ENCODE results near the gene CEMP1.

- TF ChIP-seq POLR2A (IDR thresholded peaks at IDR 0.05), result no peak
- TF ChIP-seq, protein P1, sequence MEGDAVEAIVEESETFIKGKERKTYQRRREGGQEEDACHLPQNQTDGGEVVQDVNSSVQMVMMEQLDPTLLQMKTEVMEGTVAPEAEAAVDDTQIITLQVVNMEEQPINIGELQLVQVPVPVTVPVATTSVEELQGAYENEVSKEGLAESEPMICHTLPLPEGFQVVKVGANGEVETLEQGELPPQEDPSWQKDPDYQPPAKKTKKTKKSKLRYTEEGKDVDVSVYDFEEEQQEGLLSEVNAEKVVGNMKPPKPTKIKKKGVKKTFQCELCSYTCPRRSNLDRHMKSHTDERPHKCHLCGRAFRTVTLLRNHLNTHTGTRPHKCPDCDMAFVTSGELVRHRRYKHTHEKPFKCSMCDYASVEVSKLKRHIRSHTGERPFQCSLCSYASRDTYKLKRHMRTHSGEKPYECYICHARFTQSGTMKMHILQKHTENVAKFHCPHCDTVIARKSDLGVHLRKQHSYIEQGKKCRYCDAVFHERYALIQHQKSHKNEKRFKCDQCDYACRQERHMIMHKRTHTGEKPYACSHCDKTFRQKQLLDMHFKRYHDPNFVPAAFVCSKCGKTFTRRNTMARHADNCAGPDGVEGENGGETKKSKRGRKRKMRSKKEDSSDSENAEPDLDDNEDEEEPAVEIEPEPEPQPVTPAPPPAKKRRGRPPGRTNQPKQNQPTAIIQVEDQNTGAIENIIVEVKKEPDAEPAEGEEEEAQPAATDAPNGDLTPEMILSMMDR (IDR thresholded peaks at IDR 0.05), result no peak
These were observed 41.6 kb downstream of the CEMP1 start for GRCh38 chr16:2489581-2489980.

Data from uterus (tissue), 2 donors.